Ovary (tissue), 3 donors: ENCODE results near the gene RAB29.

Source experiments
- CTCF ChIP-seq, 3 donors: fragments of 450-650 bp in 2 of 3; fragments of 200-600 bp in 1 of 3; IDR thresholded peaks; one replicate each; pipeline versions ENCODE4 v1.5.1 to v1.8.0; 2016 to 2022; ENCODE audit warnings: antibody characterized with exemption in 3 of 3, mild to moderate bottlenecking in 1 of 3
- EP300 ChIP-seq: sonication (generic); formaldehyde crosslinking; IDR thresholded peaks from one replicate; pipeline ENCODE4 v1.6.1; 2017; ENCODE audit warnings: antibody characterized with exemption
- POLR2A ChIP-seq: fragments of 450-650 bp; IDR thresholded peaks from one replicate; pipeline ENCODE4 v1.6.1; 2017; ENCODE audit warnings: antibody characterized with exemption, mild to moderate bottlenecking, moderate library complexity
- donor health status: DM: no; HTN: no; CAD: no.

GRCh38 chr1:205760606-205761005 is 14.7 kb downstream of the RAB29 start:
- TF ChIP-seq POLR2A (no peak), CTCF (IDR thresholded peaks at IDR 0.05) (no peak), EP300 (no peak)
